ENCODE measurements around the gene KCNJ6. TPM values are rescaled to one million over a fixed set of nuclear protein-coding genes. Genes with fewer than 3 reads are reported as not detected.

Gene KCNJ6
- total and polyA plus RNA-seq, 9 of the 15 experiments (the other 6 are each of a cell fraction or from before 2014, with no cell fraction given) = 0.06 to 0.21 (median 0.13) TPM; not detected in 1

DNA sequence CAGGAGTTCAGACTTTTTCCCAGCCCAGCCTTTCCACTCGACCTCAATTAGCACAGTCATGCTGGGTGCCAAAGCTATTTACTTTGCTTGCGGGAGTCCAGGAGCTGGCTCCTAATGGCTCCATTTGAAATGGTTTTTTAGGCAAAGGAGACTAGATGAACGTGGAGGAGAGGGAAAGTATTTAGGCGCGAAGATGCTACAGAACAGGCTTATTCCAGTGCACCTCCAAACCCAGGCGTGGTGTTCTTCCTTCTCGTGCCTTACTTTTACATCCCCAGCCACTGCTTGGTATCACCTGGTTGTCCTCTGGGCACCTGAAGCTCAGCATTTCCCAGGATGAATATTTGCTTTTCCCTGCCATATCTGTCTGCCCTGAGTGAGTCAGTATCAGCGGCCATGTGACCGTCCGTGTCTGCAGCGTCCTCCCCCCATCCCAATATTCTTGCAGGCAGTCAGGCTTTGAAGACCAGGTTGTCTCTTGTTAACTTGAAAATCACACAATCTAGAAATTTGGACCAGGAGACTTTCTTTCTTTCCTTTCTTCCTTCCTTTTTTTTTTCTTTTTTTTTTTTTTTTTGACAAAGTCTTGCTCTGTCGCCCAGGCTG lies 351.2 kb downstream of the KCNJ6 start (continued):
- TF ChIP-seq, protein P1, sequence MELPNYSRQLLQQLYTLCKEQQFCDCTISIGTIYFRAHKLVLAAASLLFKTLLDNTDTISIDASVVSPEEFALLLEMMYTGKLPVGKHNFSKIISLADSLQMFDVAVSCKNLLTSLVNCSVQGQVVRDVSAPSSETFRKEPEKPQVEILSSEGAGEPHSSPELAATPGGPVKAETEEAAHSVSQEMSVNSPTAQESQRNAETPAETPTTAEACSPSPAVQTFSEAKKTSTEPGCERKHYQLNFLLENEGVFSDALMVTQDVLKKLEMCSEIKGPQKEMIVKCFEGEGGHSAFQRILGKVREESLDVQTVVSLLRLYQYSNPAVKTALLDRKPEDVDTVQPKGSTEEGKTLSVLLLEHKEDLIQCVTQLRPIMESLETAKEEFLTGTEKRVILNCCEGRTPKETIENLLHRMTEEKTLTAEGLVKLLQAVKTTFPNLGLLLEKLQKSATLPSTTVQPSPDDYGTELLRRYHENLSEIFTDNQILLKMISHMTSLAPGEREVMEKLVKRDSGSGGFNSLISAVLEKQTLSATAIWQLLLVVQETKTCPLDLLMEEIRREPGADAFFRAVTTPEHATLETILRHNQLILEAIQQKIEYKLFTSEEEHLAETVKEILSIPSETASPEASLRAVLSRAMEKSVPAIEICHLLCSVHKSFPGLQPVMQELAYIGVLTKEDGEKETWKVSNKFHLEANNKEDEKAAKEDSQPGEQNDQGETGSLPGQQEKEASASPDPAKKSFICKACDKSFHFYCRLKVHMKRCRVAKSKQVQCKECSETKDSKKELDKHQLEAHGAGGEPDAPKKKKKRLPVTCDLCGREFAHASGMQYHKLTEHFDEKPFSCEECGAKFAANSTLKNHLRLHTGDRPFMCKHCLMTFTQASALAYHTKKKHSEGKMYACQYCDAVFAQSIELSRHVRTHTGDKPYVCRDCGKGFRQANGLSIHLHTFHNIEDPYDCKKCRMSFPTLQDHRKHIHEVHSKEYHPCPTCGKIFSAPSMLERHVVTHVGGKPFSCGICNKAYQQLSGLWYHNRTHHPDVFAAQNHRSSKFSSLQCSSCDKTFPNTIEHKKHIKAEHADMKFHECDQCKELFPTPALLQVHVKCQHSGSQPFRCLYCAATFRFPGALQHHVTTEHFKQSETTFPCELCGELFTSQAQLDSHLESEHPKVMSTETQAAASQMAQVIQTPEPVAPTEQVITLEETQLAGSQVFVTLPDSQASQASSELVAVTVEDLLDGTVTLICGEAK (IDR thresholded peaks at IDR 0.05) = no peak
- TF ChIP-seq, protein P1 (CRISPR knock-in tag; IDR thresholded peaks at IDR 0.05) = no peak
- TF ChIP-seq, protein P2, sequence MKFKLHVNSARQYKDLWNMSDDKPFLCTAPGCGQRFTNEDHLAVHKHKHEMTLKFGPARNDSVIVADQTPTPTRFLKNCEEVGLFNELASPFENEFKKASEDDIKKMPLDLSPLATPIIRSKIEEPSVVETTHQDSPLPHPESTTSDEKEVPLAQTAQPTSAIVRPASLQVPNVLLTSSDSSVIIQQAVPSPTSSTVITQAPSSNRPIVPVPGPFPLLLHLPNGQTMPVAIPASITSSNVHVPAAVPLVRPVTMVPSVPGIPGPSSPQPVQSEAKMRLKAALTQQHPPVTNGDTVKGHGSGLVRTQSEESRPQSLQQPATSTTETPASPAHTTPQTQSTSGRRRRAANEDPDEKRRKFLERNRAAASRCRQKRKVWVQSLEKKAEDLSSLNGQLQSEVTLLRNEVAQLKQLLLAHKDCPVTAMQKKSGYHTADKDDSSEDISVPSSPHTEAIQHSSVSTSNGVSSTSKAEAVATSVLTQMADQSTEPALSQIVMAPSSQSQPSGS (CRISPR knock-in tag; IDR thresholded peaks at IDR 0.05) = no peak
- TF ChIP-seq ZNF165 (CRISPR knock-in tag; IDR thresholded peaks at IDR 0.05; ENCODE audit: borderline replicate concordance) (no peak), COPS2 (conservative IDR thresholded peaks at IDR 0.05) (no peak), PRPF4 (IDR thresholded peaks at IDR 0.05; ENCODE audit: insufficient read depth, low read depth, low read length, poor library complexity, severe bottlenecking) (no peak), ARHGAP35 (IDR thresholded peaks at IDR 0.05; ENCODE audit: partially characterized antibody) (no peak), RB1 (IDR thresholded peaks at IDR 0.05; ENCODE audit: low read depth) (no peak), JUND (IDR thresholded peaks at IDR 0.05; ENCODE audit: borderline replicate concordance, low read depth, low read length) (peak; percentile 78), JUND (tag; IDR thresholded peaks at IDR 0.05; ENCODE audit: borderline replicate concordance, low read depth, low read length) (peak; percentile 57; the same call in 1 of the 3 replicates), MYC (IDR thresholded peaks at IDR 0.05; ENCODE audit: low read depth, low read length) (0 out of 2 replicates have a peak, but pooled peaks have one; percentile 17), MYC (CRISPR knock-in tag; IDR thresholded peaks at IDR 0.05; ENCODE audit: borderline replicate concordance, low read depth) (no peak), NFE2L1 (tag; IDR thresholded peaks at IDR 0.05; ENCODE audit: borderline replicate concordance, low read depth) (peak; percentile 51; the same call in 1 of the 2 replicates), PTRF (tag; IDR thresholded peaks at IDR 0.05) (0 out of 2 replicates have a peak, but pooled peaks have one; percentile 12), FOXA3 (CRISPR knock-in tag; conservative IDR thresholded peaks at IDR 0.05 in 1 of 2, IDR thresholded peaks at IDR 0.05 in 1 of 2) (peak in 1 of 2 experiments; percentile 33; a peak in 1 of 4 replicates), FOXK2 (conservative IDR thresholded peaks at IDR 0.05 in 1 of 2, IDR thresholded peaks at IDR 0.05 in 1 of 2; ENCODE audit: low read depth in 2 of 2) (peak in 1 of 2 experiments; percentile 24; a peak in 1 of 4 replicates)
- TF ChIP-seq, protein P3, sequence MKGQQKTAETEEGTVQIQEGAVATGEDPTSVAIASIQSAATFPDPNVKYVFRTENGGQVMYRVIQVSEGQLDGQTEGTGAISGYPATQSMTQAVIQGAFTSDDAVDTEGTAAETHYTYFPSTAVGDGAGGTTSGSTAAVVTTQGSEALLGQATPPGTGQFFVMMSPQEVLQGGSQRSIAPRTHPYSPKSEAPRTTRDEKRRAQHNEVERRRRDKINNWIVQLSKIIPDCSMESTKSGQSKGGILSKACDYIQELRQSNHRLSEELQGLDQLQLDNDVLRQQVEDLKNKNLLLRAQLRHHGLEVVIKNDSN (CRISPR knock-in tag; IDR thresholded peaks at IDR 0.05) = peak; percentile 84

All from K562 (cell line).